HepG2 (cell line): ENCODE data around the gene ATG16L2. TPM values are rescaled to one million over a fixed set of nuclear protein-coding genes. Genes with fewer than 3 reads are reported as not detected.

Experiments used
- ATAC-seq: fragments of 200-7000 bp; cut with Tn5 transposase; 3 replicates; pipeline ENCODE4 v1.9.1; 2020; ENCODE audit warnings: mild to moderate bottlenecking, moderate library complexity
- BruUV-seq: library from RNA; stranded (reverse); fragments of 400-500 nt; replicated peaks from 2 replicates; lab custom pipeline; 2021; lab: Mats Ljungman, UMichigan
- CTCF ChIA-PET: fragments of 300-600 bp; formaldehyde crosslinking; extraction: SDS; loops from one replicate; lab custom pipeline; 2021; ENCODE audit warnings: low total read pairs, inconsistent platforms, low intra/inter-chr PET ratio; lab: Yijun Ruan, JAX
- POLR2A ChIA-PET: fragments of 350-600 bp; sonication (Branson Sonifier 250); formaldehyde crosslinking; loops from one replicate; lab custom pipeline; 2020; ENCODE audit warnings: antibody characterized with exemption, inconsistent platforms; lab: Yijun Ruan, JAX
- DNase-seq: peaks from one replicate; pipeline ENCODE4 v3.0.0-alpha.2; 2015; ENCODE audit warnings: low spot score
- FAIRE-seq: peaks from 3 replicates; lab custom pipeline; 2011; peaks lifted over from hg19 to GRCh38; lab: Jason Lieb, UNC
- H2AFZ ChIP-seq: one replicate; pipeline ENCODE4 v1.6.1; 2011; ENCODE audit warnings: low read length, inconsistent platforms
- H3K27ac ChIP-seq: fragments of 300-600 bp; 3 replicates; pipeline ENCODE4 v1.8.0; 2011; ENCODE audit warnings: mixed run types, mild to moderate bottlenecking, mixed read lengths, low read length, inconsistent platforms; ENCODE audit not compliant: insufficient read depth; ENCODE audit errors: extremely low read length
- H3K27me3 ChIP-seq, 2 experiments: fragments of 200-600 bp in 1 of 2; 2 replicates in 1 of 2; 3 replicates in 1 of 2; pipeline versions ENCODE4 v1.6.0 to v1.8.0; 2011; ENCODE audit warnings: low read length in 2 of 2, mild to moderate bottlenecking in 2 of 2, moderate library complexity in 2 of 2, inconsistent platforms in 1 of 2; ENCODE audit not compliant: insufficient read depth in 2 of 2, control insufficient read depth in 1 of 2
- H3K36me3 ChIP-seq, 2 experiments: fragments of 200-600 bp in 1 of 2; replicated peaks in 1 of 2; 2 replicates in 1 of 2; 3 replicates in 1 of 2; pipeline versions ENCODE4 v1.5.1 to v1.8.0; 2011; ENCODE audit warnings: low read length in 2 of 2, inconsistent platforms in 1 of 2; ENCODE audit not compliant: insufficient read depth in 2 of 2, control insufficient read depth in 1 of 2
- H3K4me1 ChIP-seq: 2 replicates; pipeline ENCODE4 v1.5.1; 2012; ENCODE audit warnings: low read length, inconsistent platforms; ENCODE audit not compliant: insufficient read depth
- H3K4me2 ChIP-seq: 2 replicates; pipeline ENCODE4 v1.6.0; 2011; ENCODE audit warnings: low read depth, low read length, inconsistent platforms
- H3K4me3 ChIP-seq, 3 experiments: fragments of 200-600 bp in 1 of 3; sonication (generic), shearing (Covaris generic) in 1 of 3; replicated peaks in 1 of 3; 2 replicates each; pipeline ENCODE4 v1.5.1; 2011 to 2016; ENCODE audit warnings: low read length in 3 of 3, inconsistent platforms in 2 of 3, low read depth in 2 of 3, mild to moderate bottlenecking in 2 of 3, control low read depth in 1 of 3, mixed read lengths in 1 of 3; ENCODE audit not compliant: insufficient read depth in 1 of 3
- H3K79me2 ChIP-seq: one replicate; pipeline ENCODE4 v1.6.1; 2011; ENCODE audit warnings: low read length, inconsistent platforms; ENCODE audit not compliant: insufficient read depth
- H3K9ac ChIP-seq: 2 replicates; pipeline ENCODE4 v1.6.0; 2011; ENCODE audit warnings: mild to moderate bottlenecking, low read depth, low read length, inconsistent platforms; ENCODE audit not compliant: insufficient read depth
- H3K9me3 ChIP-seq: 2 replicates; pipeline ENCODE4 v1.5.1; 2012; ENCODE audit warnings: mild to moderate bottlenecking, low read length
- H4K20me1 ChIP-seq: 2 replicates; pipeline ENCODE4 v1.6.0; 2011; ENCODE audit warnings: inconsistent platforms, mild to moderate bottlenecking, low read length, moderate library complexity; ENCODE audit not compliant: insufficient read depth
- ARHGAP35 ChIP-seq: sonication (generic); formaldehyde crosslinking; IDR thresholded peaks from 2 replicates; pipeline ENCODE4 v1.9.0; 2022; ENCODE audit warnings: mild to moderate bottlenecking, inconsistent platforms, moderate library complexity, missing genetic modification reagents, borderline replicate concordance
- ASH2L ChIP-seq: fragments of 300-600, 200-600 bp; sonication (generic); IDR thresholded peaks from 2 replicates; pipeline ENCODE4 v1.7.0; 2017; ENCODE audit warnings: low read depth, mild to moderate bottlenecking, moderate library complexity, mixed read lengths, low read length; ENCODE audit not compliant: insufficient read length
- POLR2A ChIP-seq, 2 experiments: IDR thresholded peaks; 2 replicates each; pipeline ENCODE4 v1.6.1; 2011; ENCODE audit warnings: low read depth in 2 of 2, low read length in 2 of 2, mild to moderate bottlenecking in 1 of 2, moderate library complexity in 1 of 2; ENCODE audit not compliant: insufficient read depth in 1 of 2
- U2AF1 ChIP-seq: fragments of 200-400 bp; formaldehyde crosslinking; optimal IDR thresholded peaks from 2 replicates; pipeline ENCODE3; 2017; ENCODE audit warnings: mild to moderate bottlenecking, low read depth, low read length
- ZFYVE20 ChIP-seq: sonication (generic); formaldehyde crosslinking; IDR thresholded peaks from 2 replicates; pipeline ENCODE4 v1.8.0; 2023; ENCODE audit warnings: low read depth, mild to moderate bottlenecking, moderate library complexity, missing genetic modification reagents, borderline replicate concordance
- ZNF83 ChIP-seq: sonication (generic); formaldehyde crosslinking; IDR thresholded peaks from 2 replicates; pipeline ENCODE4 v1.4.0; 2020; ENCODE audit warnings: missing genetic modification reagents, mild to moderate bottlenecking, borderline replicate concordance
- ZSCAN20 ChIP-seq: sonication (generic); formaldehyde crosslinking; IDR thresholded peaks from 2 replicates; pipeline ENCODE4 v1.4.0; 2020; ENCODE audit warnings: missing genetic modification reagents, mild to moderate bottlenecking, borderline replicate concordance
- ZZZ3 ChIP-seq: sonication (generic); formaldehyde crosslinking; IDR thresholded peaks from 2 replicates; pipeline ENCODE4 v1.4.0; 2020; ENCODE audit warnings: missing genetic modification reagents, mild to moderate bottlenecking, borderline replicate concordance
- WGBS: methylation state at CpG from one replicate; pipeline ENCODE4 v1.1.6; 2017; ENCODE audit warnings: low lambda C conversion rate; 5-methylcytosine and 5-hydroxymethylcytosine counted together
- in situ Hi-C: cut with HindIII; loops from 2 replicates; pipeline ENCODE4 v1.10.0; 2017; ENCODE audit warnings: low pct_unique_long_range_greater_than_20kb; ENCODE audit not compliant: extremely low pct_ligation_motif_present
- intact Hi-C: fragments of 100-400 bp; cut with micrococcal nuclease; formaldehyde crosslinking; loops from one replicate; pipeline ENCODE4 v1.10.0; 2022; ENCODE audit not compliant: unreplicated experiment
- polyA plus RNA-seq, 8 experiments: library from polyadenylated mRNA; depleted of rRNA in 3 of 8; stranded (reverse) in 7 of 8; unstranded in 1 of 8; fragments of >200 nt; fragmentation: Illumina TruSeq in 4 of 8; extraction: Trizol in 4 of 8; gene quantifications; 2 replicates each; pipeline versions ENCODE4 v1.2.1 to v1.2.3, GENCODE V29; 2011 to 2016; ENCODE audit warnings: low read depth in 4 of 8, missing spikeins in 1 of 8, mixed read lengths in 1 of 8; ENCODE audit not compliant: insufficient read depth in 1 of 8
- total RNA-seq, 5 experiments: library from RNA; depleted of rRNA; stranded (reverse); fragments of >200 nt; fragmentation: Illumina TruSeq; extraction: Trizol; gene quantifications; 2 replicates each; pipeline ENCODE4 v1.2.3, GENCODE V29; 2016; ENCODE audit warnings: low read depth in 1 of 5
- TF ChIP-seq, protein P1 (sequence below): sonication (generic); formaldehyde crosslinking; IDR thresholded peaks from 2 replicates; pipeline ENCODE4 v1.8.1; 2023; ENCODE audit warnings: mild to moderate bottlenecking, missing genetic modification reagents
- TF ChIP-seq, protein P2 (sequence below): sonication (generic); formaldehyde crosslinking; conservative IDR thresholded peaks from 2 replicates; pipeline ENCODE4 v1.4.0; 2020; ENCODE audit warnings: missing genetic modification reagents

Gene ATG16L2
- total and polyA plus RNA-seq, 2 of the 13 experiments (the other 11 are each of a cell fraction or from before 2014, with no cell fraction given), result 6.2 to 14.8 TPM

DNA sequence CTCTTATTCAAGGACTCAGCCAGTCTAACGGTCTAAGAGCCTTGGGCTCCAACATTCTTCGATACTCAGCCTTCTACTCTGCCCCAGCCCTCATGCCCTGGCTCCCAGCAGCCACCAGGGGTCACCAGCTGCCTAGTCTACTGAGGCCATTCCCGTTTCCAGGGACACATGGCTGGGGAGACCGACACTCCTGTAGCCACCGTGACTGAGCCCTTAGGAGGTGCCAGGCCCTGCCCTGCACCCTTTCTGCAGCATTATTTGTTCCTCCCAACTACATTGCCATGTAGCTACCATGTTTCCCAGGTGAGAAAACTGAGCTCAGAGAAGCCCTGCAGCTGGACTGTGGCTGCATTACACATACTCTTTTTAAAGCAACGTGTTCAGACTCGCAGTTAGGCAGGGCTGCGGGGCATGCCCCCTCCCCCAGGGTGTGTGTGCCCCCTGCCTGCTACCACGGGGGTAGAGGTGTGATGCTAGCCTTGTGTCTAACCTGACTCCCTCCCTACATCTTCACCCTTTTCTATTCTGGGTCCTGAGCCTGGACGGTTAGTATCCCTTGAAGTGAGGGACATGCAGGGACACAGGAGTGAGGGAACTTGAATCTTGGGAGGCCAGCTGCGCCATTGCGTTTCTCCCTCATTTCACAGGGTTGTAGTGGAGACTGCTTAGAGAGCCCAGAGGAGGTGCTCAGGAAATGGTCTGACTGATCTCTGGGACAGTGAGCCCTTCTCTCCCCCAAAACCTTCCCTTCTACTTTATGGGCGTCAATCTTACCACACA, 17.5 kb downstream of the ATG16L2 start (continued):
- TF ChIP-seq, protein P1, sequence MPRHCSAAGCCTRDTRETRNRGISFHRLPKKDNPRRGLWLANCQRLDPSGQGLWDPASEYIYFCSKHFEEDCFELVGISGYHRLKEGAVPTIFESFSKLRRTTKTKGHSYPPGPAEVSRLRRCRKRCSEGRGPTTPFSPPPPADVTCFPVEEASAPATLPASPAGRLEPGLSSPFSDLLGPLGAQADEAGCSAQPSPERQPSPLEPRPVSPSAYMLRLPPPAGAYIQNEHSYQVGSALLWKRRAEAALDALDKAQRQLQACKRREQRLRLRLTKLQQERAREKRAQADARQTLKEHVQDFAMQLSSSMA (CRISPR knock-in tag), result 0 out of 2 replicates have a peak, but pooled peaks have one; percentile 14
- no peak for TF ChIP-seq ZFYVE20 (CRISPR knock-in tag)
- no peak for TF ChIP-seq U2AF1
- 0 out of 2 replicates have a peak, but pooled peaks have one; percentile 49 for TF ChIP-seq ZNF83 (CRISPR knock-in tag)
- no peak for TF ChIP-seq ARHGAP35

DNA sequence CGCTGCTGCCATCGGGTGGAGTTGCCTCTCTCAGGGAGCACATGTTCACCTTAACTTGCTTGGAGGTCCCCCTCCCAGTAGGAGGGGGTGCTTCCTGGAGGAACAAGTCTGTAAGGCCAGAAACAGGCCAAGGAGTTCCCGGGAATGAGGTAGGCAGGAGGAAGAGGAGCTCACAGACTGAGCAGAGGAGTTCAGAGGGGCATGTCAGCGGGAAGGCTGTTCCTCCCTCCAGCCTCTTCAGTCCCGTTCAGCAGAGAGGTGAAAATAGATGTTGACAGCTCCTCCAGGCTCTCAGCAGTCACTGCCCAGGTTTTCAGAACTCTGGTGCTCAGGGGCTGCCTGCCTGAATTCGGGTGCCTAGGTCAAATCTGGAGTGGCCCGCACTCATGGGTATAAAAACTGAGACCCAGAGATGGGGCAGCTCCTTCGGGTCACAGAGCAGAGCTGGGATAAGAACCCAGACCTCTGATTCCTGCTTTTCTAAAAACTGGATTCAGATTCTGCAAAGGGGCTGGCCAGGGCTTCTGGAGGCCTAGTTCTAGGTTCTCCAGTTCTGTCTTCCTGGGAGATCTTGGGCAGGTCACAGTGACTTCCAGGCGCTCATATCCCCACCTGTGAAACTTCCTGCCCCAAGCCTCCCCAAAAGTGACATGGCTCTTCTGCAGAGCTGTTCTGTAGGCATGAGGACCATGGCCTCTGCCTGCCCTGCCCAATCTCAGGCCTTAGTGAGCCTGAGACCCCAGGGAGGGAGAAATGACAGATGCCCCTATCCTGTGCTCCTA, 18.3 kb downstream of the ATG16L2 start:
- no peaks in the 10 kb centered on the region for H4K20me1 ChIP-seq
- TF ChIP-seq ZSCAN20 (CRISPR knock-in tag) (no peak), POLR2A (IDR thresholded peaks at IDR 0.05; ENCODE audit: insufficient read depth in 1 of 2, low read depth in 2 of 2, low read length in 2 of 2) (0 out of 4 replicates have a peak, but pooled peaks of 1 of the 2 experiments have one; percentile 14), ASH2L (no peak), ZZZ3 (CRISPR knock-in tag) (no peak)
- TF ChIP-seq, protein P2, sequence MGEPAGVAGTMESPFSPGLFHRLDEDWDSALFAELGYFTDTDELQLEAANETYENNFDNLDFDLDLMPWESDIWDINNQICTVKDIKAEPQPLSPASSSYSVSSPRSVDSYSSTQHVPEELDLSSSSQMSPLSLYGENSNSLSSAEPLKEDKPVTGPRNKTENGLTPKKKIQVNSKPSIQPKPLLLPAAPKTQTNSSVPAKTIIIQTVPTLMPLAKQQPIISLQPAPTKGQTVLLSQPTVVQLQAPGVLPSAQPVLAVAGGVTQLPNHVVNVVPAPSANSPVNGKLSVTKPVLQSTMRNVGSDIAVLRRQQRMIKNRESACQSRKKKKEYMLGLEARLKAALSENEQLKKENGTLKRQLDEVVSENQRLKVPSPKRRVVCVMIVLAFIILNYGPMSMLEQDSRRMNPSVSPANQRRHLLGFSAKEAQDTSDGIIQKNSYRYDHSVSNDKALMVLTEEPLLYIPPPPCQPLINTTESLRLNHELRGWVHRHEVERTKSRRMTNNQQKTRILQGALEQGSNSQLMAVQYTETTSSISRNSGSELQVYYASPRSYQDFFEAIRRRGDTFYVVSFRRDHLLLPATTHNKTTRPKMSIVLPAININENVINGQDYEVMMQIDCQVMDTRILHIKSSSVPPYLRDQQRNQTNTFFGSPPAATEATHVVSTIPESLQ, result no peak
- TF ChIP-seq, all 625 proteins: peak for 1
- H3K4me3 ChIP-seq, result no peak overlapping the region
- POLR2A ChIA-PET, result interaction anchor here (0.9 kb wide), 1 partner anchor 345 kb away, joined by 3 read pairs; no protein-coding TSS in a partner anchor
- H3K4me1 ChIP-seq, result peaks cover 18% of the 10 kb centered on the region
- H3K27ac ChIP-seq, result no peak overlapping the region
- in situ Hi-C loops, result no loop called here
- FAIRE-seq (no peak), ATAC-seq (no peak), DNase-seq (no peak)
- WGBS, result 91% methylated on average over 7 of the region's 9 CpGs
- no peaks in the 10 kb centered on the region for H3K27me3 ChIP-seq
- peaks cover 9 to 19% of the 10 kb centered on the region in 2 experiments for H3K36me3 ChIP-seq
- intact Hi-C loops, result no loop called here
- no peak overlapping the region for H3K9ac ChIP-seq
- no peaks in the 10 kb centered on the region for H3K9me3 ChIP-seq
- H3K4me2 ChIP-seq, result no peak overlapping the region
- no TSS peak for BruUV-seq
- no peaks in the 10 kb centered on the region for H3K79me2 ChIP-seq
- CTCF ChIA-PET, result no interaction called here
- no peak overlapping the region for H2AFZ ChIP-seq
